PC-9 (cell line): Measurements from ENCODE around the gene TPST2. TPM values are rescaled to one million over a fixed set of nuclear protein-coding genes. Genes with fewer than 3 reads are reported as not detected.

ENCODE experiments used
- BruUV-seq: library from RNA; stranded (reverse); fragments of 400-500 nt; replicated peaks from 2 replicates; lab custom pipeline; 2021; lab: Mats Ljungman, UMichigan
- CTCF ChIA-PET: fragments of 300-600 bp; sonication (Branson Sonifier 250); formaldehyde crosslinking; loops from one replicate; lab custom pipeline; 2022; ENCODE audit warnings: antibody characterized with exemption; lab: Charles Lee
- POLR2A ChIA-PET: fragments of 300-600 bp; sonication (Branson Sonifier 250); formaldehyde crosslinking; loops from one replicate; lab custom pipeline; 2022; ENCODE audit warnings: antibody characterized with exemption; ENCODE audit not compliant: unreplicated experiment; lab: Charles Lee
- DNase-seq, 2 experiments: peaks; one replicate each; pipeline versions ENCODE4 v3.0.0 to v3.0.0-alpha.2; 2015 to 2022; ENCODE audit warnings: mixed read lengths in 1 of 2
- H2AFZ ChIP-seq: fragments of 200-600 bp; sonication (generic); 2 replicates; pipeline ENCODE4 v1.8.1; 2017; ENCODE audit warnings: antibody characterized with exemption
- H3F3A ChIP-seq: fragments of 200-600 bp; sonication (generic); 2 replicates; pipeline ENCODE4 v1.8.1; 2017; ENCODE audit warnings: antibody characterized with exemption, mild to moderate bottlenecking, low read depth; ENCODE audit not compliant: insufficient read depth
- H3K27ac ChIP-seq: fragments of 200-600 bp; sonication (generic); 2 replicates; pipeline ENCODE4 v1.6.1; 2016; ENCODE audit warnings: mixed run types
- H3K27me3 ChIP-seq: fragments of 200-600 bp; sonication (generic); 2 replicates; pipeline ENCODE4 v1.6.1; 2016; ENCODE audit warnings: low read depth, mixed run types; ENCODE audit not compliant: insufficient read depth
- H3K36me3 ChIP-seq: fragments of 200-600 bp; sonication (generic); 2 replicates; pipeline ENCODE4 v1.6.1; 2016; ENCODE audit warnings: low read depth, mixed run types
- H3K4me1 ChIP-seq: fragments of 200-600 bp; sonication (generic); replicated peaks from 2 replicates; pipeline ENCODE4 v1.6.1; 2016; ENCODE audit warnings: mixed run types; ENCODE audit not compliant: insufficient read depth
- H3K4me2 ChIP-seq: fragments of 200-600 bp; sonication (generic); 2 replicates; pipeline ENCODE4 v1.6.1; 2017; ENCODE audit warnings: mixed run types
- H3K4me3 ChIP-seq: fragments of 200-600 bp; sonication (generic); 2 replicates; pipeline ENCODE4 v1.6.1; 2016; ENCODE audit warnings: mixed run types
- H3K79me2 ChIP-seq: fragments of 200-600 bp; sonication (generic); 2 replicates; pipeline ENCODE4 v1.6.1; 2017; ENCODE audit warnings: low read depth, mixed run types
- H3K9me2 ChIP-seq: fragments of 200-600 bp; sonication (generic); 2 replicates; pipeline ENCODE4 v1.8.1; 2017; ENCODE audit warnings: mild to moderate bottlenecking; ENCODE audit not compliant: insufficient read depth
- H3K9me3 ChIP-seq: fragments of 200-600 bp; sonication (generic); 2 replicates; pipeline ENCODE4 v1.8.1; 2016; ENCODE audit warnings: low read depth; ENCODE audit not compliant: insufficient read depth
- H4K20me1 ChIP-seq: fragments of 200-600 bp; sonication (generic); 2 replicates; pipeline ENCODE4 v1.8.1; 2017; ENCODE audit not compliant: insufficient read depth
- EZH2 ChIP-seq: fragments of 200-600 bp; sonication (generic); IDR thresholded peaks from 2 replicates; pipeline ENCODE4 v1.8.0; 2017; ENCODE audit warnings: antibody characterized with exemption, low read depth
- intact Hi-C: fragments of 100-400 bp; cut with micrococcal nuclease; formaldehyde crosslinking; loops from one replicate; pipeline ENCODE4 v1.10.0; 2022; ENCODE audit not compliant: unreplicated experiment
- total RNA-seq: library from RNA; stranded (reverse); gene quantifications from 2 replicates; pipeline ENCODE4 v1.2.3, GENCODE V29; 2021
- TF ChIP-seq, protein P1 (sequence below): fragments of 200-600 bp; sonication (generic); conservative IDR thresholded peaks from 2 replicates; pipeline ENCODE4 v1.6.1; 2017; ENCODE audit warnings: mixed run types, antibody characterized with exemption, mild to moderate bottlenecking, moderate library complexity

The TPST2 gene
- total RNA-seq, 1 experiment from 2014 or later = 13.5 TPM

DNA sequence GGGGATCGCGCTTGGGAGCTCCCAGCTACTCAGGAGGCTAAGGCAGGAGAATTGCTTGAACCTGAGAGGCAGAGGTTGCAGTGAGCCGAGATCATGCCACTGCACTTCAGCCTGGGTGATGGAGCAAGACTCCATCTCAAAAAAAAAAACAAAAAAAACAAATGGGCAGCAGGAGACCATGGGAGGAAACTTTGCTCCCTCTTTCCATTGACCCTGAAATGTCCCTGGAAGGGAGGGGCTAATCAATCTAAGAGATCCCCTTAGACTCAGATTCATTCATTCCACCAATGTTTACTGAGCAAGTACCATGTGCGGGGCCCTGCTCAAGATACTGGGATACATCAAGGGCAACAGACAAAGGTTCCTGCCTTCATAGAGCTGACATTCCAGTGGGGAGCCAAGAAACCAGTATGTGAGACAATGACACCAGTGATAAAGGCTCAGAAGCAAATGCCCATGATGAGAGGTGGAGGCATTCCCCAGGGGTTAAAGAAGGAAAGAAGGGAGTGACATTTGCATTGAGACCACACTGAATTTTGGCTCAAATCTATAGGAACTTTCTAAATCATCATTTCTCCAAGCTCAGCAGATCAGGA is 39.9 kb downstream of the TPST2 start:
- BruUV-seq = no TSS peak
- POLR2A ChIA-PET = interaction anchor here (0.5 kb wide), 1 partner anchor 38 kb away, joined by 4 read pairs; the partner anchor contains the start of gene TFIP11

DNA sequence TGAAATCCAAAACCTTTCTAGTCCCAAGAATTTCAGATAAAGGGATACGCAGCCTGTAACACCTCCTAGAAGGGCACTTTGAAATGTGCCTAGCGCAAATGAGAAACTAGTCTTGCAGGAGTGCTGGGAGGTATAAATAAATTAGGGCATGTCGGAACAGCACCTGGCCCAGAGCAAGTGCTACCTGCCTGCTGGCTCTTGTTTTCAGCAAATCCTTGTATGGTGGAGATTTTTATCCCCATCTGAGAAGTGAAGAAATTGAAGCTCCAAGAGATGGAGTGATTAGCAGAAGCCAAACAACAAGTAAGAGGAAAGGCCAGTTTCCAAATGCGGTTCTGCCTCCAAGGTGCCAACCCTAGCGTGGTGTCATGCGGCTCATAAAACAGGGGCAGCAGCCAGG is 40.9 kb downstream of the TPST2 start:
- H3K79me2 ChIP-seq = no peaks in the 10 kb centered on the region
- intact Hi-C loops = no loop called here
- no peaks in the 10 kb centered on the region for H3F3A ChIP-seq
- ChIA-PET POLR2A (no interaction called here), CTCF (no interaction called here)
- no peaks in the 10 kb centered on the region for H3K9me3 ChIP-seq
- H3K4me3 ChIP-seq = no peak overlapping the region
- no peak overlapping the region for H3K4me2 ChIP-seq
- BruUV-seq = no TSS peak
- H3K4me1 ChIP-seq = no peaks in the 10 kb centered on the region
- no peak for TF ChIP-seq EZH2
- TF ChIP-seq, protein P1, sequence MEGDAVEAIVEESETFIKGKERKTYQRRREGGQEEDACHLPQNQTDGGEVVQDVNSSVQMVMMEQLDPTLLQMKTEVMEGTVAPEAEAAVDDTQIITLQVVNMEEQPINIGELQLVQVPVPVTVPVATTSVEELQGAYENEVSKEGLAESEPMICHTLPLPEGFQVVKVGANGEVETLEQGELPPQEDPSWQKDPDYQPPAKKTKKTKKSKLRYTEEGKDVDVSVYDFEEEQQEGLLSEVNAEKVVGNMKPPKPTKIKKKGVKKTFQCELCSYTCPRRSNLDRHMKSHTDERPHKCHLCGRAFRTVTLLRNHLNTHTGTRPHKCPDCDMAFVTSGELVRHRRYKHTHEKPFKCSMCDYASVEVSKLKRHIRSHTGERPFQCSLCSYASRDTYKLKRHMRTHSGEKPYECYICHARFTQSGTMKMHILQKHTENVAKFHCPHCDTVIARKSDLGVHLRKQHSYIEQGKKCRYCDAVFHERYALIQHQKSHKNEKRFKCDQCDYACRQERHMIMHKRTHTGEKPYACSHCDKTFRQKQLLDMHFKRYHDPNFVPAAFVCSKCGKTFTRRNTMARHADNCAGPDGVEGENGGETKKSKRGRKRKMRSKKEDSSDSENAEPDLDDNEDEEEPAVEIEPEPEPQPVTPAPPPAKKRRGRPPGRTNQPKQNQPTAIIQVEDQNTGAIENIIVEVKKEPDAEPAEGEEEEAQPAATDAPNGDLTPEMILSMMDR = no peak
- no peak overlapping the region for H3K27ac ChIP-seq
- H3K36me3 ChIP-seq = no peaks in the 10 kb centered on the region
- DNase-seq = no peak
- H2AFZ ChIP-seq = no peak overlapping the region
- no peaks in the 10 kb centered on the region for H3K27me3 ChIP-seq
- no peaks in the 10 kb centered on the region for H3K9me2 ChIP-seq
- H4K20me1 ChIP-seq = no peaks in the 10 kb centered on the region

More for the DNA sequence above, 39.9 kb downstream of the TPST2 start:
- Histone ChIP-seq H3K9me3 (no peaks in the 10 kb centered on the region), H3K27me3 (no peaks in the 10 kb centered on the region), H3K27ac (no peak overlapping the region), H3K9me2 (no peaks in the 10 kb centered on the region), H3K4me1 (no peaks in the 10 kb centered on the region), H3K79me2 (no peaks in the 10 kb centered on the region), H3F3A (no peaks in the 10 kb centered on the region), H3K36me3 (no peaks in the 10 kb centered on the region), H3K4me2 (no peak overlapping the region), H4K20me1 (no peaks in the 10 kb centered on the region), H3K4me3 (no peak overlapping the region), H2AFZ (no peak overlapping the region)
- no peak for DNase-seq
- CTCF ChIA-PET = no interaction called here
- intact Hi-C loops = no loop called here
- TF ChIP-seq EZH2 = no peak
- TF ChIP-seq, protein P1 = no peak

DNA sequence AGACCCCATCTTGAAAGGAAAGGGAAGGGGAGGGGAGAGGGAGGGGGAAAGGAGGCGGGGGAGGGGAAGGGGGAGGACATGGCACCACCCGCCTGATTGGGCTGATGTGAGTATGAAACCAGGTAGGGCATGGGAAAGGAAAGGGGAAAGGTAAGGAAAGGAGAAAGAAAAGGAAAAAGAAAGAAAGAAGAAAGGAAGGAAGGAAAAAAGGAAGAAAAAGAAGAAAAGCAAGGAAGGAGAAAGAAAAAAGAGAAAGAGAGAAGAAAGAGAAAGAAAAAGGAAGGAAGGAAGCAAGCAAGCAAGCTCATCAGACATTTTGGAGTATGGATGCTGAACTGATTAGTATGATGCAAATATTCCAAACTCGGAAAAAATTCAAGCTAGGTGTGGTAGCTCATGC is 41.6 kb downstream of the TPST2 start:
- no peaks in the 10 kb centered on the region for H3K9me2 ChIP-seq
- no peak overlapping the region for H3K4me3 ChIP-seq
- no peak overlapping the region for H3K4me2 ChIP-seq
- no peak overlapping the region for H3K27ac ChIP-seq
- POLR2A ChIA-PET = no interaction called here
- H4K20me1 ChIP-seq = no peaks in the 10 kb centered on the region
- intact Hi-C loops = no loop called here
- H3K27me3 ChIP-seq = no peaks in the 10 kb centered on the region
- H2AFZ ChIP-seq = no peak overlapping the region
- CTCF ChIA-PET = no interaction called here
- H3K36me3 ChIP-seq = no peaks in the 10 kb centered on the region
- no peak for DNase-seq
- no peaks in the 10 kb centered on the region for H3K79me2 ChIP-seq
- no peaks in the 10 kb centered on the region for H3K9me3 ChIP-seq
- H3K4me1 ChIP-seq = no peaks in the 10 kb centered on the region
- BruUV-seq = no TSS peak
- H3F3A ChIP-seq = no peaks in the 10 kb centered on the region
- TF ChIP-seq EZH2 = no peak
- TF ChIP-seq, protein P1 = no peak
